ENCODE measurements around the gene GBP1.
"Not testable (repeated sequence)": the region's sequence is repeated elsewhere in the genome, so short reads cannot be mapped to it uniquely, and the experiment has no call there.

GBP1 gene

GRCh38 chr1:89051955-89052312 lies 13.1 kb downstream of the GBP1 start:
- no peaks in the 10 kb centered on the region for H3K27me3 ChIP-seq (ENCODE audit: insufficient read depth, low read length, poor library complexity, severe bottlenecking)
- H3K79me2 ChIP-seq (ENCODE audit: insufficient read depth, low read length), result no peaks in the 10 kb centered on the region
- no peaks in the 10 kb centered on the region for H3K9me3 ChIP-seq (ENCODE audit: insufficient read depth, low read depth, low read length)
- no peak overlapping the region for H2AFZ ChIP-seq (ENCODE audit: low read length)
- H3F3A ChIP-seq (ENCODE audit: low read depth), result no peaks in the 10 kb centered on the region
- TF ChIP-seq EZH2phosphoT487 (IDR thresholded peaks at IDR 0.05; ENCODE audit: borderline replicate concordance) (no peak), CTCF (conservative IDR thresholded peaks at IDR 0.05; ENCODE audit: low read length) (no peak)
- H3K4me1 ChIP-seq (ENCODE audit: insufficient read depth, low read length, poor library complexity, severe bottlenecking), result no peaks in the 10 kb centered on the region
- no peaks in the 10 kb centered on the region for H4K20me1 ChIP-seq (ENCODE audit: insufficient read depth, low read length, poor library complexity, severe bottlenecking)
- no peak overlapping the region for H3K4me2 ChIP-seq (ENCODE audit: low read depth, low read length, poor library complexity, severe bottlenecking)
- no peaks in the 10 kb centered on the region for H3K9me2 ChIP-seq (replicated peaks; ENCODE audit: low read depth, low read length)
- H3K36me3 ChIP-seq (ENCODE audit: insufficient read depth, low read length), result no peaks in the 10 kb centered on the region
- H3K4me3 ChIP-seq (ENCODE audit: low read length, poor library complexity, severe bottlenecking), result no peak overlapping the region
- no peak overlapping the region for H3K9ac ChIP-seq (ENCODE audit: low read depth, low read length, poor library complexity, severe bottlenecking)

- Histone ChIP-seq H2AFZ (ENCODE audit: low read length) (no peak overlapping the region), H4K20me1 (ENCODE audit: insufficient read depth, low read length, poor library complexity, severe bottlenecking) (no peaks in the 10 kb centered on the region), H3K4me2 (ENCODE audit: low read depth, low read length, poor library complexity, severe bottlenecking) (no peak overlapping the region), H3K4me3 (ENCODE audit: low read length, poor library complexity, severe bottlenecking) (no peak overlapping the region), H3K36me3 (ENCODE audit: insufficient read depth, low read length) (no peaks in the 10 kb centered on the region), H3F3A (ENCODE audit: low read depth) (no peaks in the 10 kb centered on the region), H3K9me2 (replicated peaks; ENCODE audit: low read depth, low read length) (no peaks in the 10 kb centered on the region), H3K4me1 (ENCODE audit: insufficient read depth, low read length, poor library complexity, severe bottlenecking) (no peaks in the 10 kb centered on the region), H3K9ac (ENCODE audit: low read depth, low read length, poor library complexity, severe bottlenecking) (no peak overlapping the region), H3K27me3 (ENCODE audit: insufficient read depth, low read length, poor library complexity, severe bottlenecking) (no peaks in the 10 kb centered on the region), H3K79me2 (ENCODE audit: insufficient read depth, low read length) (no peaks in the 10 kb centered on the region), H3K9me3 (ENCODE audit: insufficient read depth, low read depth, low read length) (no peaks in the 10 kb centered on the region)
- TF ChIP-seq EZH2phosphoT487 (IDR thresholded peaks at IDR 0.05; ENCODE audit: borderline replicate concordance) (no peak), CTCF (conservative IDR thresholded peaks at IDR 0.05; ENCODE audit: low read length) (no peak)
Measured at GRCh38 chr1:89051300-89051954, 13.6 kb downstream of the GBP1 start.

GRCh38 chr1:89050649-89051033 lies 14.4 kb downstream of the GBP1 start:
- TF ChIP-seq CTCF (conservative IDR thresholded peaks at IDR 0.05; ENCODE audit: low read length) (no peak), EZH2phosphoT487 (IDR thresholded peaks at IDR 0.05; ENCODE audit: borderline replicate concordance) (no peak)
- H3K27me3 ChIP-seq (ENCODE audit: insufficient read depth, low read length, poor library complexity, severe bottlenecking), result no peaks in the 10 kb centered on the region
- H2AFZ ChIP-seq (ENCODE audit: low read length), result no peak overlapping the region
- H3K36me3 ChIP-seq (ENCODE audit: insufficient read depth, low read length), result no peaks in the 10 kb centered on the region
- H4K20me1 ChIP-seq (ENCODE audit: insufficient read depth, low read length, poor library complexity, severe bottlenecking), result no peaks in the 10 kb centered on the region
- no peaks in the 10 kb centered on the region for H3K9me3 ChIP-seq (ENCODE audit: insufficient read depth, low read depth, low read length)
- H3K4me1 ChIP-seq (ENCODE audit: insufficient read depth, low read length, poor library complexity, severe bottlenecking), result no peaks in the 10 kb centered on the region
- no peaks in the 10 kb centered on the region for H3K79me2 ChIP-seq (ENCODE audit: insufficient read depth, low read length)
- H3K4me2 ChIP-seq (ENCODE audit: low read depth, low read length, poor library complexity, severe bottlenecking), result no peak overlapping the region
- no peaks in the 10 kb centered on the region for H3K9me2 ChIP-seq (replicated peaks; ENCODE audit: low read depth, low read length)
- no peak overlapping the region for H3K9ac ChIP-seq (ENCODE audit: low read depth, low read length, poor library complexity, severe bottlenecking)
- H3K4me3 ChIP-seq (ENCODE audit: low read length, poor library complexity, severe bottlenecking), result no peak overlapping the region
- H3F3A ChIP-seq (ENCODE audit: low read depth), result no peaks in the 10 kb centered on the region

GRCh38 chr1:89049901-89050648 lies 14.9 kb downstream of the GBP1 start:
- not testable (repeated sequence) for H3K79me2 ChIP-seq (ENCODE audit: insufficient read depth, low read length); H3K9ac ChIP-seq (ENCODE audit: low read depth, low read length, poor library complexity, severe bottlenecking); H4K20me1 ChIP-seq (ENCODE audit: insufficient read depth, low read length, poor library complexity, severe bottlenecking); H3K36me3 ChIP-seq (ENCODE audit: insufficient read depth, low read length); H2AFZ ChIP-seq (ENCODE audit: low read length); H3K9me3 ChIP-seq (ENCODE audit: insufficient read depth, low read depth, low read length); H3K27me3 ChIP-seq (ENCODE audit: insufficient read depth, low read length, poor library complexity, severe bottlenecking); H3K4me2 ChIP-seq (ENCODE audit: low read depth, low read length, poor library complexity, severe bottlenecking); H3F3A ChIP-seq (ENCODE audit: low read depth); H3K4me3 ChIP-seq (ENCODE audit: low read length, poor library complexity, severe bottlenecking); H3K9me2 ChIP-seq (replicated peaks; ENCODE audit: low read depth, low read length); H3K4me1 ChIP-seq (ENCODE audit: insufficient read depth, low read length, poor library complexity, severe bottlenecking)

- not testable (repeated sequence) for H3K4me1 ChIP-seq (ENCODE audit: insufficient read depth, low read length, poor library complexity, severe bottlenecking); H3K36me3 ChIP-seq (ENCODE audit: insufficient read depth, low read length); H3K9me2 ChIP-seq (replicated peaks; ENCODE audit: low read depth, low read length); H3K9me3 ChIP-seq (ENCODE audit: insufficient read depth, low read depth, low read length); H3K4me3 ChIP-seq (ENCODE audit: low read length, poor library complexity, severe bottlenecking); H4K20me1 ChIP-seq (ENCODE audit: insufficient read depth, low read length, poor library complexity, severe bottlenecking); H3K9ac ChIP-seq (ENCODE audit: low read depth, low read length, poor library complexity, severe bottlenecking); H2AFZ ChIP-seq (ENCODE audit: low read length); H3K79me2 ChIP-seq (ENCODE audit: insufficient read depth, low read length); H3K27me3 ChIP-seq (ENCODE audit: insufficient read depth, low read length, poor library complexity, severe bottlenecking); H3F3A ChIP-seq (ENCODE audit: low read depth); H3K4me2 ChIP-seq (ENCODE audit: low read depth, low read length, poor library complexity, severe bottlenecking)
Measured at GRCh38 chr1:89049187-89049586, 15.8 kb downstream of the GBP1 start.
